Thyroid gland (tissue), 4 donors: Measurements from ENCODE around the gene EXT2.

ENCODE experiments used
- POLR2A ChIP-seq, 2 donors: fragments of 450-650 bp; IDR thresholded peaks; one replicate each; pipeline ENCODE4 v1.6.1; 2017; ENCODE audit warnings: antibody characterized with exemption in 2 of 2, mild to moderate bottlenecking in 2 of 2, moderate library complexity in 1 of 2
- TF ChIP-seq, protein P1 (sequence below), 6 experiments: fragments of 200-600 bp in 3 of 6; fragments of 450-650 bp in 3 of 6; sonication (generic) in 3 of 6; IDR thresholded peaks; one replicate each; pipeline ENCODE4 v1.5.1; 2016 to 2019; ENCODE audit warnings: antibody characterized with exemption in 6 of 6, mild to moderate bottlenecking in 2 of 6, inconsistent platforms in 1 of 6, moderate library complexity in 1 of 6

DNA sequence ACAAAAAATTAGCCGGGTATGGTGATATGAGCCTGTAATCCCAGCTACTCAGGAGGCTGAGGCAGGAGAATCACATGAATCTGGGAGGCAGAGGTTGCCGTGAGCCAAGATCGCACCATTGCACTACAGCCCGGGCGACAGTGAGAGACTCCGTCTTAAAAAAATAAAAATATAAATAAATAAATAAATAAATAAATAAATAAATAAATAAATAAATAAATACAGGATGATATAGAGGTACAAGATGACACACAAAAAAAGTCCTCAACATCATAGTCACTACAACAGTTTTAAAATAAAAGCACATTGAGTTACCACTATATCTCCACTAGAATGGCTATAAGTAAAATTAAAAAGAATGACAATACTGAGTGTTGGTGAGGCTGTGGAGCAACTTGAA, 116.7 kb downstream of the EXT2 start:
- TF ChIP-seq, protein P1, sequence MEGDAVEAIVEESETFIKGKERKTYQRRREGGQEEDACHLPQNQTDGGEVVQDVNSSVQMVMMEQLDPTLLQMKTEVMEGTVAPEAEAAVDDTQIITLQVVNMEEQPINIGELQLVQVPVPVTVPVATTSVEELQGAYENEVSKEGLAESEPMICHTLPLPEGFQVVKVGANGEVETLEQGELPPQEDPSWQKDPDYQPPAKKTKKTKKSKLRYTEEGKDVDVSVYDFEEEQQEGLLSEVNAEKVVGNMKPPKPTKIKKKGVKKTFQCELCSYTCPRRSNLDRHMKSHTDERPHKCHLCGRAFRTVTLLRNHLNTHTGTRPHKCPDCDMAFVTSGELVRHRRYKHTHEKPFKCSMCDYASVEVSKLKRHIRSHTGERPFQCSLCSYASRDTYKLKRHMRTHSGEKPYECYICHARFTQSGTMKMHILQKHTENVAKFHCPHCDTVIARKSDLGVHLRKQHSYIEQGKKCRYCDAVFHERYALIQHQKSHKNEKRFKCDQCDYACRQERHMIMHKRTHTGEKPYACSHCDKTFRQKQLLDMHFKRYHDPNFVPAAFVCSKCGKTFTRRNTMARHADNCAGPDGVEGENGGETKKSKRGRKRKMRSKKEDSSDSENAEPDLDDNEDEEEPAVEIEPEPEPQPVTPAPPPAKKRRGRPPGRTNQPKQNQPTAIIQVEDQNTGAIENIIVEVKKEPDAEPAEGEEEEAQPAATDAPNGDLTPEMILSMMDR (IDR thresholded peaks at IDR 0.05): no peak
- no peak for TF ChIP-seq POLR2A (IDR thresholded peaks at IDR 0.05)
